GM15510 (cell line): ENCODE data around the gene CCL17.
A peak's percentile ranks its signal among the peaks of the same experiment; 100 is the strongest.

Source experiments
- POLR2A ChIP-seq: IDR thresholded peaks from 3 replicates; pipeline ENCODE4 v1.6.1; 2011; ENCODE audit warnings: borderline replicate concordance; ENCODE audit not compliant: insufficient read length; ENCODE audit errors: extremely low read depth

CCL17 gene

DNA sequence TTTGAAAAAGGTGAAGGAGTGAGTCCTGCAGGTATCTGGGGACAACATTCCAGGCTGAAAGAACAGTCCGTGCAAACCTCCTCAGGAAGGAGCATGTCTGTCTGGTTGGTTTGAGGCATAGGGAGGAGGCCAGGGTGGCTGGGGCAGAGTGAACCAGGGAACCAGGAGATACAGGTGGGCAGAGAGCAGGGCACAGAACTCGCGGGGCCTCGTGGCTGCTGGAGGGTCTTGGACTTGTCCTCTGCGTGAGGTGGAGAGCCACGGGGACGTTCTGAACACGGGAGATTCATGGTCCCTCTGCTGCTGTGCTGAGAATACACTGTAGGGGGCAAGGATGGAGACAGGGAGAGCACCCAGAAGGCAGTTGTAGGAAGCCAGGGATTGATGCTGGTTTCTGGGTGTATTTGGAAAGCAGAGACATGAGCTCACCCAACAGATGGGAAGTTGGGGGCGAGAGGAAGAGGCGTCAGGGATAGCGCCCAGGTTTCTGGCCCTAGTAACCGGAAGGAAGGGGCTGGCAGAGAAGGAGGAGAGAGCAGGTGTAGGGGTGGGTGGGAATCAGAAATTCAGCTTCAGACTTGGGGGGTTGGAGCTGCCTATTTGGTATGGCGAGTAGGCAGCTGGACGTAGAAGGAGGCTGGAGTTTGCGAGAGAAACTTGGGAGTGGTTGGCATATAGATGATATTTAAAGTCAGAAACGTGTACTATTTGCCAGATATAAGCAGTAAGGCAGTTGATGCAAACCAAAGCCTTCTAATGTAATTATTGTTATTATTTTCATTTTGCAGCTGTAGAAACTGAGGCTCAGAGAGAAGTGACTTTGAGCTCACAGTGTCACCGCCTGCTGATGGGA lies at the start of gene CCL17:
CCL17 (plus strand) TSS at position 803 of the 853 bp plus-strand sequence. CDS start 9,166 bp downstream, outside the sequence.
- TF ChIP-seq POLR2A = no peak

DNA sequence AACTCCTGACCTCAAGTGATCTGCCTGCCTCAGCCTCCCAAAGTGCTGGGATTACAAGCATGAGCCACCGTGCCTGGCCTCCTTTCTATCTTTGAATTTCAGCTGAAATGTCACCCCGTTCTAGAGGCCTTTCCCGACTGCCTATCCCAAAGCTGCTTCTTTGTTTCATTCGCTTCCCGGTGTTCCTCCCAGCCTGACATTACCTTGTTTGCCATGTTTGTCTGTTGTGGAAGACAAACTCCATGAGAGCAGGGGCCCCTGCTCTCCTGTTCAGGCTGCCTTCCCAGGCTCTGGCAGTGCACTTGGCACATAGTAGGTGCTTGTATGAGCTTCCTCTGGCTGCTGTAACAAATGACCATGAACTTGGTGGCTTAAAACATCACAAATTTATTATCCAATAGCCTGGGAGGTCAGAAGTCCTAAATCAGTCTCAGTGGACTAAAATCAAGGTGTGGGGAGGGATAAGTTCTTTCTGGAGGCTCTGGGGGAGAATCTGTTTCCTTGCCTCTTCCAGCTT lies 48.6 kb upstream of the CCL17 start:
- TF ChIP-seq POLR2A = no peak

DNA sequence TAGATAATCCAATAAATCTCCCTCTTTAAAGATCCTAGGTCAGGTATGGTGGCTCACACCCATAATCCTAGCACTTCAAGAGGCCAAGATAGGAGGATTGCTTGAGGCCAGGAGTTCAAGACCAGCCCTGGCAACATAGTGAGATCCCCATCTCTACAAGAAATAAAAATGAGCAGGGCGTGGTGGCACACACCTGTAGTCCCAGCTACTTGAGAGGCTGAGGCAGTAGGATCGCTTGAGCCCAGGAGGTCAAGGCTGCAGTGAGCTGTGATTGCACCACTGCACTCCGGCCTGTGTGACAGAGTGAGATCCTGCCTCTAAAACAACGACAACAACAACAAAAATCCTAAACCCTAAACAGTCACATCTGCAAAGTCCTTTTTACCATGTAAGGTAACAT lies 48.0 kb upstream of the CCL17 start:
- no peak for TF ChIP-seq POLR2A

DNA sequence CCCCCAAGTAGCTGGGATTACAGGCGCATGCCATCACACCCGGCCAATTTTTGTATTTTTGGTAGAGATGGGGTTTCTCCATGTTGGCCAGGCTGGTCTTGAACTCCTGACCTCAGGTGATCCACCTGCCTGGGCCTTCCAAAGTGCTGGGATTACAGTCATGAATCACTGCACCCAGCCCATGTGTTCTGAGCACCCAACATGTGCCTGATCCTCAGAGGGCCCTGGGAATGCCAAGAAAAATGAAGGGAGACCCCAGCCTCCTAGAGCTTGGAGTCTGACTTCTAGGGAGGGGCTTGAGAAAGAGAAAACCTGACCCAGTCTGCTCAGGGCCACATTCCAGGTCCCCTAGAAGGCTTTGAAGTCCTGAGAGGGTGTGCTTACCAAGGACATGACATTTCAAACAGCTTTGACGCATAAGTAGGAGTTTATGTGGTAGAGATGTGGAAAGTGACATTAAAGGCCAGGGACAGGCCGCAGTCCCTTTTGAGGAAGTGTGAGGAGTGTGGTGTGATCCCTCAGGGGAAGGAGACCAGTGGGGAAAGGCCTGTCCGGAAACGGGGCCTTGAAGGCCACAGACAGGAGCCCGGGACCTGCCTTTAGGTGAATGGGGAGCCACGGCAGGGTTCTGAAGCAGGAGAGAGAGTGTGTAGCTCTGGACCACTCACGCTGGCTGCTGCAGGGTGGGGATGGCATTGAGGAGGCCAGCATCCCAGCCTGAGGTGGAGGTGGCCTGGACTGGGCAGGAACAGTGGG lies 47.1 kb upstream of the CCL17 start:
- no peak for TF ChIP-seq POLR2A

DNA sequence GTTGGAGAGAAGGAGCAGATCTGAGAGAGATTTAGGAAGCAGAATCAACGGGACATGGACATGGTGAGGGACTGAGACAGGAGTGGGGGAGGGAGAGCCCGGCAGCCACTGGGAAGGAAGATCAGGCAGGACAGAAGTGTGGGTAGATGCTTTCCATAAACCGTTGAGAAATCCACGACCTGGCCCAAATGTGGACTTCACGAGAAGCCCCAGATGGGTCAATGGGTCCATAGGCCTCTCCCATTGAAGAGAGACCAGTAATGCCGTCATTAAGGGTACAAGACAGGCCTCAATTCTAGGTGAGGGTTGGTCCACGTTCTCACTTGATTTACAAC lies 46.5 kb upstream of the CCL17 start:
- TF ChIP-seq POLR2A = no peak

DNA sequence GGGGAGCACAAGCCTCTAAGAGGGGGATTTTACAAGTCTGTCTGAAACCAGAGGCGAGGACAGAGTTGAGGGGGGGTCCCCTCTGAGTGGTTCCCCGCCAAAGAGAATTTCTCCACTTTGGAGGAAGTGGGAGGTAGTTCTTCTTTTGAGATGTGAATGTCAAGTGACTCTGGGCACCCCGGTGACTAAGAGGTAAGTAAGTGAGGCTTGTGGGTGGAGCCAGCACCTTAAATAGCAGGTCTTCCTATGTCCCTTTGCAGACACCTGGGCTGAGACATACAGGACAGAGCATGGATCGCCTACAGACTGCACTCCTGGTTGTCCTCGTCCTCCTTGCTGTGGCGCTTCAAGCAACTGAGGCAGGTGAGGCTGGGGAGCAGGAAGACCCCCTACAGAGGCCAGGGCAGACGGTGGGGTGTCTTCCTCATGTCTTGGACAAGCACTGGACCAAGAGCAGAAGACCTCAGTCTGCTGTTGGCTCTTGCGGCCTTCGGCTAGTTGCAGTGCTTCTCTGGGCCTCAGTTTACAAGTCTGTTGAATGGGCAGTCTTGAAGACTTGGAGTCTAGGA lies 46.0 kb upstream of the CCL17 start, which contains the start of gene CCL22:
CCL22 (plus strand) TSS at position 257 of the 569 bp plus-strand sequence; CDS start at position 291, 34 bp downstream.
- TF ChIP-seq POLR2A = peak; percentile 70

DNA sequence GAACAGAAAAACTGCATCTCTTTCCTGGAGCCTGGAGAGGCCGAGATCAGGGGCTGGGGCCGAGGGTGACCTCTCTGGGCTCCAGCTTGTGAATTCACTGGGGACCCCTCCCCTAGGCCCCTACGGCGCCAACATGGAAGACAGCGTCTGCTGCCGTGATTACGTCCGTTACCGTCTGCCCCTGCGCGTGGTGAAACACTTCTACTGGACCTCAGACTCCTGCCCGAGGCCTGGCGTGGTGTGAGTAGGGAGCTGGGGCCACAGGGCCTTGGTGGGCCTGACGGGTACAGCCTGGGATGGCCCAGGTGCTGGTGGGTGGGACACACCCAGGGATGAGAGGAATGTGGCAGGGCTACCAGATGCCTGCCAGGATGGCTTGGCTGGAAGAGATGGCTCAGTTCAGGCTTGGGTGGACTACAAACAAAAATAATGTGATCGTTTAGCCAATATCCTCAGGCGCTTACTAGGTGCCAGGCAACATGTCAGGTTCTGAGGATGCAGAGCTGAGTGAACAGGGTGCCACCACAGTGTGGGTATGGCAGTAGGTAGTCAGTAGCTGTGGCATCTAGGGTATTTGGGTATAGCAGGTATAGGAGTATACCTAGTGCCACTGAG lies 44.1 kb upstream of the CCL17 start:
- TF ChIP-seq POLR2A = no peak

DNA sequence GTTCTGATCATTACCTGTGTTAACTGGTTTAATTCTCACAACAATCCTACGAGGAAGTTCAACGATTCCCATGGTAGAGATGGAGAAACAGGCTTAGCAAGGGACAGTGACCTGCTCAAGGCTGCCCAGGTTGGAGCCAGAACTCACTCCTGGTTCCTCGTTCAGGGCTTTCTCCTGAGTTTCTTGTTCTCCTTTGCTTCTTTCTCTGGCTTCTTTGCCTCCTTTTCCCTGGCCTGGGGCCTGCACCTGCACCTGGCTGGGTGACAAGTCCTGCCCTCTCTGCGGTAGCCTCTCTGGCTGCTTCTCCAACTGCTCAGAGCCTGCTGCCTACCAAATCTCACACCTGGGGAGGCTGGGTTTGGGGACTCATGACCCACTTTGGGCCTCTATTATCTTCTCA lies 43.2 kb upstream of the CCL17 start:
- TF ChIP-seq POLR2A = no peak

DNA sequence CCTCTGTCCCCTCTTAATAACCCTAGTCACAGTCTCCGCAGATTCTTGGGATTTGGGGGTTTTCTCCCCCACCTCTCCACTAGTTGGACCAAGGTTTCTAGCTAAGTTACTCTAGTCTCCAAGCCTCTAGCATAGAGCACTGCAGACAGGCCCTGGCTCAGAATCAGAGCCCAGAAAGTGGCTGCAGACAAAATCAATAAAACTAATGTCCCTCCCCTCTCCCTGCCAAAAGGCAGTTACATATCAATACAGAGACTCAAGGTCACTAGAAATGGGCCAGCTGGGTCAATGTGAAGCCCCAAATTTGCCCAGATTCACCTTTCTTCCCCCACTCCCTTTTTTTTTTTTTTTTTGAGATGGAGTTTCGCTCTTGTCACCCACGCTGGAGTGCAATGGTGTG lies 40.4 kb upstream of the CCL17 start:
- TF ChIP-seq POLR2A = no peak

DNA sequence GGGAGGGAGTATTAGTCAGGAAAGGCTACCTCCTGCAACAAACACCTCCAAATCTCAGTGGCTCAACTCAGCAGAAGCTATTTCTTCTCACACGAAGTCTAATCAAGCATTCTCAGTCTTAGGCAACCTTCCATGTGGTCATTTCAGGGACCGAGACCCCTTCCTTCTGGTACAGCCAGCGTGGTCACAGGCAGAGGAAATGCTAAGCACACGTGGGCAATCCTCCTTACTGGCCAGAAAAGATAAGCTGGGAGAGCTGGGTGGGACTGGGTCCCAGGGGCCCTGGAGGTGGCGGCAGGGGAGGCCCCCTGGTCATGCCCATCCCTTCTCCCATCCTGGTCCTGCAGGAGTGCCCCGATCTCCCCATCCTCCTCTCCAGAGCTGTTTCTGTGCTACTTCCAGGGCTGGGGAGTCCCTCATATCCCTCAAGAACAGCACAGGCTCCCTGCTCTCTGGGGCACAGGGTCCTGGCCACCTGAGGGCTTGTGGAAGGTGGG lies 38.0 kb upstream of the CCL17 start:
- TF ChIP-seq POLR2A = peak; percentile 15

DNA sequence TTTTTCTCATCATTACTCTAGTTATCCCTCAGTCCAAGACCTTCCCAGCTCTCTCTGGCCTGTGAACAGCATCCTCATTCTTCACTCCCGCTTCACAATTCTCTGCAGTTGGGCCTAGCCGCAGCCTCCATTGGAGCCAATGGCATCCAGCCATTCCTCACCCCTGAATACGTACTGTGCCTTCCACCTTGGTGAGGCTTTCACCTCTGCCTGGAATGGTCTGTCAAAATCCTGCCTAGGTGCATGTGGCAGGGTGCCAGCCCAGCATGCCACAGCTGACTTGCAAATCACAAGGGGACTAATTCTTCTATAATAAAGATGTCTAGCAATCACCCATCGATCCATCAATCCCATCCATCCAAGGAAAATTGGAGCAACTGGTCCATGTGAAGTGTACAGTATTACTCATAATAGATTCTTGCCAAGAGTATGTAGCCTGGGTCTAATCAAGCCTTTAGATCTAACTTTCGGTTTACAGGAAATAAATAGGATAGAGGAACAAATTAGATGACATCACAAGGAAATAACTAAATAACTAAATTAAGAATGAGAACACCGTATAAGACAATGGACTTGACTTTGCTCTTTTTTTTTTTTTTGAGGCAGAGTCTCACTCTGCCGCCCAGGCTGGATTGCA lies 37.3 kb upstream of the CCL17 start:
- TF ChIP-seq POLR2A = no peak

DNA sequence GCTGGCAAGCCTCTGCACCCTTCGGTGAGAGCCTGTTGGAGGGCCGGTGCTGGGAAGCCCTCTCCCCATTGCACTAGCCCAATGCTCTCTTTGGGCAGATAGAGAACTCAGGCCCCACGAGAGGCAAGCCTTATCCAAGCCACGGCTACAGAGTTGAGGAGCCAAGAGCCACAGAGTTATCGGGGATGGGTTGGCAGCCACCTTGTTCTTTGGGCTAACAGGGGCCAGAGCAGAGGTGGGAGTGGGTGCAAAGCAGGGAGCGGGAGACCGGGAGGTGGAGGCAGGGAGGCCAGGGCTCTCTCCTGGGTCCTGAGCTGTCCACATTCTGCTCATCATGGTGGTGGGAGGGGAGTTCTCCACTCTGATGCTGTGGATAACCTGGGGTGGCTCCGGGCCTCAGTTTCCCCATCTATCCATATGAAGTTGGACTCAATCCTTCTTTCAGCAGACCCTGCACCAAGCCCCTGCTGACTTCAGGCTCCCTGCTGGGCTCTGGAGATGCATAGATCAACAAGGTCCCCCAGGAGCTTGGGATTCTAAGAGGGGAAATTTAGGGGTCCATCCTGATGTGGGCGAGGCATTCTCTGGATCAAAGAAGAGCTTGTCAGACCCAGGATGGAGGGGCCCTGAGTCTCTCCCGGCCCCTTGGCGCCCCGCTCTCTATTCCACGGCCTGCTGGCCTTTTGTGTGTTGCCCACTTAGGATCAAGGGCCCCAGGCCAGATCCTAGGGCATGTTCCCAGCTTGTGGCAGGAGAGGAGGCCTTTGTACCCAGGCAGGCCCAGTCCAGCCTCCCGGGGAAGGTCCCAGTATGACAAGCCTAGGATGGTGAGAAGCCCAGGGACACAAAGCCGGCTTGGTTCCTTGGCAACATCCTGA lies 32.8 kb upstream of the CCL17 start:
- TF ChIP-seq POLR2A = no peak
